ENCODE data around the gene SRSF12. TPM values are rescaled to one million over a fixed set of nuclear protein-coding genes. Genes with fewer than 3 reads are reported as not detected.
A peak's percentile ranks its signal among the peaks of the same experiment; 100 is the strongest.
"Not testable (repeated sequence)": the region's sequence is repeated elsewhere in the genome, so short reads cannot be mapped to it uniquely, and the experiment has no call there.

SRSF12 gene
- total RNA-seq, 1 donor from 2014 or later: 2.6 TPM

GRCh38 chr6:89128256-89128671, 10.4 kb upstream of the SRSF12 start:
- not testable (repeated sequence) for H3K4me1 ChIP-seq (ENCODE audit: control insufficient read depth in 3 of 3, insufficient read depth in 3 of 3, low read length in 3 of 3); H3K27ac ChIP-seq (ENCODE audit: low read depth, low read length); H3K4me3 ChIP-seq (ENCODE audit: low read length in 3 of 3); H3K9ac ChIP-seq (ENCODE audit: low read depth in 1 of 3, low read length in 3 of 3); H3K9me3 ChIP-seq (ENCODE audit: control insufficient read depth in 3 of 3, low read length in 3 of 3); H3K27me3 ChIP-seq (ENCODE audit: control insufficient read depth in 3 of 3, insufficient read depth in 3 of 3, low read length in 3 of 3); H3K36me3 ChIP-seq (ENCODE audit: control insufficient read depth in 3 of 3, insufficient read depth in 3 of 3, low read length in 3 of 3)

- no peak overlapping the region for H3K9ac ChIP-seq (ENCODE audit: low read depth in 1 of 3, low read length in 3 of 3)
- no peaks in the 10 kb centered on the region for H3K9me3 ChIP-seq (ENCODE audit: control insufficient read depth in 3 of 3, low read length in 3 of 3)
- no peak overlapping the region for H3K27ac ChIP-seq (ENCODE audit: low read depth, low read length)
- no peaks in the 10 kb centered on the region for H3K4me1 ChIP-seq (ENCODE audit: control insufficient read depth in 3 of 3, insufficient read depth in 3 of 3, low read length in 3 of 3)
- H3K27me3 ChIP-seq (ENCODE audit: control insufficient read depth in 3 of 3, insufficient read depth in 3 of 3, low read length in 3 of 3): no peaks in the 10 kb centered on the region
- no peak overlapping the region for H3K4me3 ChIP-seq (ENCODE audit: low read length in 3 of 3)
- no peaks in the 10 kb centered on the region for H3K36me3 ChIP-seq (ENCODE audit: control insufficient read depth in 3 of 3, insufficient read depth in 3 of 3, low read length in 3 of 3)
Observed at GRCh38 chr6:89122625-89123024, 4.8 kb upstream of the SRSF12 start.

- H3K9me3 ChIP-seq (ENCODE audit: control insufficient read depth in 3 of 3, low read length in 3 of 3): no peaks in the 10 kb centered on the region
- no peak overlapping the region for H3K4me3 ChIP-seq (ENCODE audit: low read length in 3 of 3)
- no peaks in the 10 kb centered on the region for H3K27me3 ChIP-seq (ENCODE audit: control insufficient read depth in 3 of 3, insufficient read depth in 3 of 3, low read length in 3 of 3)
- no peaks in the 10 kb centered on the region for H3K36me3 ChIP-seq (ENCODE audit: control insufficient read depth in 3 of 3, insufficient read depth in 3 of 3, low read length in 3 of 3)
- H3K4me1 ChIP-seq (ENCODE audit: control insufficient read depth in 3 of 3, insufficient read depth in 3 of 3, low read length in 3 of 3): peaks cover 4% of the 10 kb centered on the region in 3 donors
- no peak overlapping the region for H3K27ac ChIP-seq (ENCODE audit: low read depth, low read length)
- no peak overlapping the region for H3K9ac ChIP-seq (ENCODE audit: low read depth in 1 of 3, low read length in 3 of 3)
Observed at GRCh38 chr6:89121934-89122333, 4.1 kb upstream of the SRSF12 start.

GRCh38 chr6:89120371-89120770, 2.5 kb upstream of the SRSF12 start:
- H3K4me3 ChIP-seq (ENCODE audit: low read length in 3 of 3): no peak overlapping the region
- no peaks in the 10 kb centered on the region for H3K27me3 ChIP-seq (ENCODE audit: control insufficient read depth in 3 of 3, insufficient read depth in 3 of 3, low read length in 3 of 3)
- H3K36me3 ChIP-seq (ENCODE audit: control insufficient read depth in 3 of 3, insufficient read depth in 3 of 3, low read length in 3 of 3): no peaks in the 10 kb centered on the region
- no peak overlapping the region for H3K27ac ChIP-seq (ENCODE audit: low read depth, low read length)
- H3K9me3 ChIP-seq (ENCODE audit: control insufficient read depth in 3 of 3, low read length in 3 of 3): no peaks in the 10 kb centered on the region
- peaks cover 5 to 7% (median 7%) of the 10 kb centered on the region in 3 donors for H3K4me1 ChIP-seq (ENCODE audit: control insufficient read depth in 3 of 3, insufficient read depth in 3 of 3, low read length in 3 of 3)
- no peak overlapping the region for H3K9ac ChIP-seq (ENCODE audit: low read depth in 1 of 3, low read length in 3 of 3)

- Histone ChIP-seq H3K4me1 (ENCODE audit: control insufficient read depth in 3 of 3, insufficient read depth in 3 of 3, low read length in 3 of 3) (peaks cover 5 to 7% (median 7%) of the 10 kb centered on the region in 3 donors), H3K36me3 (ENCODE audit: control insufficient read depth in 3 of 3, insufficient read depth in 3 of 3, low read length in 3 of 3) (no peaks in the 10 kb centered on the region), H3K9me3 (ENCODE audit: control insufficient read depth in 3 of 3, low read length in 3 of 3) (no peaks in the 10 kb centered on the region), H3K27me3 (ENCODE audit: control insufficient read depth in 3 of 3, insufficient read depth in 3 of 3, low read length in 3 of 3) (no peaks in the 10 kb centered on the region), H3K27ac (ENCODE audit: low read depth, low read length) (no peak overlapping the region), H3K9ac (ENCODE audit: low read depth in 1 of 3, low read length in 3 of 3) (no peak overlapping the region), H3K4me3 (ENCODE audit: low read length in 3 of 3) (peak overlapping the region in 1 of 3 donors; percentile 6)
Observed at GRCh38 chr6:89118931-89119330, 1.1 kb upstream of the SRSF12 start.

- no peaks in the 10 kb centered on the region for H3K9me3 ChIP-seq (ENCODE audit: control insufficient read depth in 3 of 3, low read length in 3 of 3)
- H3K36me3 ChIP-seq (ENCODE audit: control insufficient read depth in 3 of 3, insufficient read depth in 3 of 3, low read length in 3 of 3): no peaks in the 10 kb centered on the region
- no peak overlapping the region for H3K27ac ChIP-seq (ENCODE audit: low read depth, low read length)
- H3K9ac ChIP-seq (ENCODE audit: low read depth in 1 of 3, low read length in 3 of 3): peak overlapping the region in 1 of 3 donors; percentile 83
- peaks cover 5 to 7% (median 7%) of the 10 kb centered on the region in 3 donors for H3K4me1 ChIP-seq (ENCODE audit: control insufficient read depth in 3 of 3, insufficient read depth in 3 of 3, low read length in 3 of 3)
- peak overlapping the region in 2 of 3 donors; percentile 50 to 76 for H3K4me3 ChIP-seq (ENCODE audit: low read length in 3 of 3)
- no peaks in the 10 kb centered on the region for H3K27me3 ChIP-seq (ENCODE audit: control insufficient read depth in 3 of 3, insufficient read depth in 3 of 3, low read length in 3 of 3)
Observed at GRCh38 chr6:89116702-89117101, 1.2 kb downstream of the SRSF12 start.

DNA sequence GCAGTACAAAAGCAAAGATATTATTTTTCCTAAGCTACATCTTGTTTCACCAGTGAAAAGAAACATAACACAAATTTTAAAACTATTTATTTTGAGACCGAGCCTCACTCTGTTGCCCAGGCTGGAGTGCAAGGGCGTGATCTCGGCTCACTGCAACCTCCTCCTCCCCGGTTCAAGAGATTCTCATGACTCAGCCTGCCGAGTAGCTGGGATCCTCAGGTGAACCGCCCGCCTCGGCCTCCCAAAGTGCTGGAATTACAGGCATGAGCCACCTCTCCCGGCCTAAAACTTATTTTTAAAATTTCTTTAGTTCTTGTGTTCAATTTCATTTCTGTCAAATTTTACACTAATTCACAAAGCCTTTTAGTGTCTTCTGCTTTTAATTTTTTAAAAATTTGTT, 5.9 kb downstream of the SRSF12 start:
- Histone ChIP-seq H3K4me3 (ENCODE audit: low read length in 3 of 3) (no peak overlapping the region), H3K9ac (ENCODE audit: low read depth in 1 of 3, low read length in 3 of 3) (no peak overlapping the region), H3K36me3 (ENCODE audit: control insufficient read depth in 3 of 3, insufficient read depth in 3 of 3, low read length in 3 of 3) (peaks cover 0 to 2% (median 0%) of the 10 kb centered on the region in 3 donors), H3K27ac (ENCODE audit: low read depth, low read length) (no peak overlapping the region), H3K9me3 (ENCODE audit: control insufficient read depth in 3 of 3, low read length in 3 of 3) (no peaks in the 10 kb centered on the region), H3K27me3 (ENCODE audit: control insufficient read depth in 3 of 3, insufficient read depth in 3 of 3, low read length in 3 of 3) (no peaks in the 10 kb centered on the region), H3K4me1 (ENCODE audit: control insufficient read depth in 3 of 3, insufficient read depth in 3 of 3, low read length in 3 of 3) (peaks cover 1 to 3% (median 3%) of the 10 kb centered on the region in 3 donors)

DNA sequence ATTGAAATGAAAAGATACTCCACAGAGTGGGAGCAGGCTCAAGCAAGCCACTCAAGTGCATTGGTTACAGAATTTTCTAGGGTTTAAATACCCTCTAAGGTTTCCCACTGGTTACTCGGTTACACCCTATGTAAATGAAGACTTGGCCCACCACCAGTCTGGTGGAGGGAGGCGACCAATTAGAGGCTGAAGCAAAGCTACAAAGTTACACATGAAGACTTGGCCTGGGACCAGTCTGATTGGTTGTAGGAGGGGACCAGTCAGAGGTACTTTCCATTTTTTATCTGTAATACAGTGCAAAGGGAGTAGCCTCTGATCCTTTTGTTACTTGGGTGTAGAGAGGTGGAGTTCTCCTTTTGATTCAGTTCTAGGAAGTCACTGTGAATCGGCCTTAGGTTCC, 7.6 kb downstream of the SRSF12 start:
- Histone ChIP-seq H3K4me3 (ENCODE audit: low read length in 3 of 3) (no peak overlapping the region), H3K9me3 (ENCODE audit: control insufficient read depth in 3 of 3, low read length in 3 of 3) (no peaks in the 10 kb centered on the region), H3K27me3 (ENCODE audit: control insufficient read depth in 3 of 3, insufficient read depth in 3 of 3, low read length in 3 of 3) (no peaks in the 10 kb centered on the region), H3K9ac (ENCODE audit: low read depth in 1 of 3, low read length in 3 of 3) (no peak overlapping the region), H3K36me3 (ENCODE audit: control insufficient read depth in 3 of 3, insufficient read depth in 3 of 3, low read length in 3 of 3) (peaks cover 0 to 7% (median under 1%) of the 10 kb centered on the region in 3 donors), H3K4me1 (ENCODE audit: control insufficient read depth in 3 of 3, insufficient read depth in 3 of 3, low read length in 3 of 3) (no peaks in the 10 kb centered on the region), H3K27ac (ENCODE audit: low read depth, low read length) (no peak overlapping the region)

- Histone ChIP-seq H3K27ac (ENCODE audit: low read depth, low read length) (no peak overlapping the region), H3K36me3 (ENCODE audit: control insufficient read depth in 3 of 3, insufficient read depth in 3 of 3, low read length in 3 of 3) (no peaks in the 10 kb centered on the region), H3K27me3 (ENCODE audit: control insufficient read depth in 3 of 3, insufficient read depth in 3 of 3, low read length in 3 of 3) (no peaks in the 10 kb centered on the region), H3K4me3 (ENCODE audit: low read length in 3 of 3) (no peak overlapping the region), H3K9ac (ENCODE audit: low read depth in 1 of 3, low read length in 3 of 3) (no peak overlapping the region), H3K9me3 (ENCODE audit: control insufficient read depth in 3 of 3, low read length in 3 of 3) (no peaks in the 10 kb centered on the region), H3K4me1 (ENCODE audit: control insufficient read depth in 3 of 3, insufficient read depth in 3 of 3, low read length in 3 of 3) (no peaks in the 10 kb centered on the region)
Observed at GRCh38 chr6:89100114-89100513, 17.8 kb downstream of the SRSF12 start.

- Histone ChIP-seq H3K4me1 (ENCODE audit: control insufficient read depth in 3 of 3, insufficient read depth in 3 of 3, low read length in 3 of 3) (no peaks in the 10 kb centered on the region), H3K27ac (ENCODE audit: low read depth, low read length) (no peak overlapping the region), H3K9ac (ENCODE audit: low read depth in 1 of 3, low read length in 3 of 3) (no peak overlapping the region), H3K36me3 (ENCODE audit: control insufficient read depth in 3 of 3, insufficient read depth in 3 of 3, low read length in 3 of 3) (no peaks in the 10 kb centered on the region), H3K4me3 (ENCODE audit: low read length in 3 of 3) (no peak overlapping the region), H3K9me3 (ENCODE audit: control insufficient read depth in 3 of 3, low read length in 3 of 3) (no peaks in the 10 kb centered on the region), H3K27me3 (ENCODE audit: control insufficient read depth in 3 of 3, insufficient read depth in 3 of 3, low read length in 3 of 3) (no peaks in the 10 kb centered on the region)
Observed at GRCh38 chr6:89098461-89098860, 19.4 kb downstream of the SRSF12 start.

DNA sequence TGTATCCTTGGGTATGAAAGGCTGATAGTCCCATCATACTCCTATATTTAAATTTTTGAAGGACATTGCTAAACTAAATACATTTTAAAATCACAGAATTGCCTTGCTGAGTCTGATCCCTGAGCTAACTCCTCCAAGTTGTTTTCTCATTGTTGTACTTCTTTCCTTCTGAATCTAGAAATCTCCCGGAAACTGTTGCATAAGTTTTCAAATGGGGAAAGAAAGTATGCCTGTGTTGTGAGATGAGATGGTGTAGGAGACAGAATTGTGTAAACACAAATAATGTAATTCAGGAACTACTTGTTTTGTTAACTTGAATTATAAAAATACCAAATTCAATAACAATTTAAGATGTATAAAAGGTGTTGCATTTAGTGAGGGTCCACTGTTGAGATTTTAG, 30.0 kb downstream of the SRSF12 start:
- Histone ChIP-seq H3K9ac (ENCODE audit: low read depth in 1 of 3, low read length in 3 of 3) (no peak overlapping the region), H3K4me1 (ENCODE audit: control insufficient read depth in 3 of 3, insufficient read depth in 3 of 3, low read length in 3 of 3) (peaks cover 14 to 31% (median 23%) of the 10 kb centered on the region in 3 donors), H3K27ac (ENCODE audit: low read depth, low read length) (no peak overlapping the region), H3K36me3 (ENCODE audit: control insufficient read depth in 3 of 3, insufficient read depth in 3 of 3, low read length in 3 of 3) (peaks cover 10 to 24% (median 23%) of the 10 kb centered on the region in 3 donors), H3K4me3 (ENCODE audit: low read length in 3 of 3) (no peak overlapping the region), H3K9me3 (ENCODE audit: control insufficient read depth in 3 of 3, low read length in 3 of 3) (no peaks in the 10 kb centered on the region), H3K27me3 (ENCODE audit: control insufficient read depth in 3 of 3, insufficient read depth in 3 of 3, low read length in 3 of 3) (no peaks in the 10 kb centered on the region)
